ENCODE measurements around the gene CPXM2. TPM values are rescaled to one million over a fixed set of nuclear protein-coding genes. Genes with fewer than 3 reads are reported as not detected.

Gene CPXM2
- total and polyA plus RNA-seq, 10 of the 15 experiments (the other 5 are each of a cell fraction or from before 2014, with no cell fraction given) = 0.08 to 1.1 (median 0.58) TPM

DNA sequence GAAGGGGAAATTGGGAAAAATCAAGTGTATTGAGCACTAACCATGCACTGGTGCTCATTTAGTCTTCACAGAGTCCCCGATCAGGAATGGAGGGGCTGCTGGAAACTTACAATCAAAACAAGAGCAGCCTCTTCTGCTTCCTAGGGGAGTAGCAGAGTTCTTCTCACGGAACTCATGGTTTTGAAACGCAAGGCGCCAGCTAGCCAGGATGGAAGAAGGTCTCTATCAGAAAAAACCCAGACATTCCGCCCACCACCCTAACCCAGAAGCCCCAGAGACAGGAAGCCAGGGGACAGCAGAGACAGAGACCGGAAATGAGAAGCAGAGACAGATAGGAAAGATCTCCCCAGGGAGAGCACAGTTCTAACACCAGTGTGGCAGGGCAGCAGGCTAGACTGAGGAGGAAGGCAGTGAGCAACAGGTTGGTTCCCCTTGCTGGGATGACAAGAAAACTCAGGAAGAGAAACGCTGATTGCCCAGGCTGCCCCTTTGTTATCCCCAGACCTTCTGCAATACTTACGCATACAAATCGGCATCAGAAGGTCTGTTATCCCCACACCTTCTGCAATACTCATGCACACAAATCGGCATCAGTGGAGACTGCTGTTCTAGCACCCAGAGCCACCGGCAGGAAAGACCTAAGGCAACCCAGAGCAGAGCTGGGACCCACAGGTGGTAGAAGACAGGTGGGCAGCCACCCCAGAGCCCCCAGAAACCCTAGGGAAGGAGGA lies 99.2 kb downstream of the CPXM2 start (continued):
- TF ChIP-seq, protein P1, sequence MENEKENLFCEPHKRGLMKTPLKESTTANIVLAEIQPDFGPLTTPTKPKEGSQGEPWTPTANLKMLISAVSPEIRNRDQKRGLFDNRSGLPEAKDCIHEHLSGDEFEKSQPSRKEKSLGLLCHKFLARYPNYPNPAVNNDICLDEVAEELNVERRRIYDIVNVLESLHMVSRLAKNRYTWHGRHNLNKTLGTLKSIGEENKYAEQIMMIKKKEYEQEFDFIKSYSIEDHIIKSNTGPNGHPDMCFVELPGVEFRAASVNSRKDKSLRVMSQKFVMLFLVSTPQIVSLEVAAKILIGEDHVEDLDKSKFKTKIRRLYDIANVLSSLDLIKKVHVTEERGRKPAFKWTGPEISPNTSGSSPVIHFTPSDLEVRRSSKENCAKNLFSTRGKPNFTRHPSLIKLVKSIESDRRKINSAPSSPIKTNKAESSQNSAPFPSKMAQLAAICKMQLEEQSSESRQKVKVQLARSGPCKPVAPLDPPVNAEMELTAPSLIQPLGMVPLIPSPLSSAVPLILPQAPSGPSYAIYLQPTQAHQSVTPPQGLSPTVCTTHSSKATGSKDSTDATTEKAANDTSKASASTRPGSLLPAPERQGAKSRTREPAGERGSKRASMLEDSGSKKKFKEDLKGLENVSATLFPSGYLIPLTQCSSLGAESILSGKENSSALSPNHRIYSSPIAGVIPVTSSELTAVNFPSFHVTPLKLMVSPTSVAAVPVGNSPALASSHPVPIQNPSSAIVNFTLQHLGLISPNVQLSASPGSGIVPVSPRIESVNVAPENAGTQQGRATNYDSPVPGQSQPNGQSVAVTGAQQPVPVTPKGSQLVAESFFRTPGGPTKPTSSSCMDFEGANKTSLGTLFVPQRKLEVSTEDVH (IDR thresholded peaks at IDR 0.05; ENCODE audit: low read depth, partially characterized antibody) = no peak
- TF ChIP-seq PAX5 (IDR thresholded peaks at IDR 0.05; ENCODE audit: borderline replicate concordance, low read depth, low read length) (no peak), PAX8 (IDR thresholded peaks at IDR 0.05) (no peak), NFIC (IDR thresholded peaks at IDR 0.05; ENCODE audit: low read depth, low read length) (no peak), ZNF274 (IDR thresholded peaks at IDR 0.05; ENCODE audit: insufficient read depth, insufficient read length) (no peak), GATAD2B (conservative IDR thresholded peaks at IDR 0.05; ENCODE audit: low read depth) (no peak), POLR2A (IDR thresholded peaks at IDR 0.05; ENCODE audit: low read depth, low read length) (no peak), CHD4 (IDR thresholded peaks at IDR 0.05) (no peak), FOXK2 (IDR thresholded peaks at IDR 0.05) (no peak), NBN (IDR thresholded peaks at IDR 0.05) (no peak), ESRRA (IDR thresholded peaks at IDR 0.05; ENCODE audit: low read length) (no peak), RCOR1 (conservative IDR thresholded peaks at IDR 0.05; ENCODE audit: low read depth, low read length) (no peak)
- TF ChIP-seq, protein P2, sequence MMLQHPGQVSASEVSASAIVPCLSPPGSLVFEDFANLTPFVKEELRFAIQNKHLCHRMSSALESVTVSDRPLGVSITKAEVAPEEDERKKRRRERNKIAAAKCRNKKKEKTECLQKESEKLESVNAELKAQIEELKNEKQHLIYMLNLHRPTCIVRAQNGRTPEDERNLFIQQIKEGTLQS (IDR thresholded peaks at IDR 0.05; ENCODE audit: borderline replicate concordance, extremely low read depth, low read depth, low read length) = no peak
- TF ChIP-seq, protein P3, sequence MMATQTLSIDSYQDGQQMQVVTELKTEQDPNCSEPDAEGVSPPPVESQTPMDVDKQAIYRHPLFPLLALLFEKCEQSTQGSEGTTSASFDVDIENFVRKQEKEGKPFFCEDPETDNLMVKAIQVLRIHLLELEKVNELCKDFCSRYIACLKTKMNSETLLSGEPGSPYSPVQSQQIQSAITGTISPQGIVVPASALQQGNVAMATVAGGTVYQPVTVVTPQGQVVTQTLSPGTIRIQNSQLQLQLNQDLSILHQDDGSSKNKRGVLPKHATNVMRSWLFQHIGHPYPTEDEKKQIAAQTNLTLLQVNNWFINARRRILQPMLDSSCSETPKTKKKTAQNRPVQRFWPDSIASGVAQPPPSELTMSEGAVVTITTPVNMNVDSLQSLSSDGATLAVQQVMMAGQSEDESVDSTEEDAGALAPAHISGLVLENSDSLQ (IDR thresholded peaks at IDR 0.05) = no peak
- TF ChIP-seq, protein P4, sequence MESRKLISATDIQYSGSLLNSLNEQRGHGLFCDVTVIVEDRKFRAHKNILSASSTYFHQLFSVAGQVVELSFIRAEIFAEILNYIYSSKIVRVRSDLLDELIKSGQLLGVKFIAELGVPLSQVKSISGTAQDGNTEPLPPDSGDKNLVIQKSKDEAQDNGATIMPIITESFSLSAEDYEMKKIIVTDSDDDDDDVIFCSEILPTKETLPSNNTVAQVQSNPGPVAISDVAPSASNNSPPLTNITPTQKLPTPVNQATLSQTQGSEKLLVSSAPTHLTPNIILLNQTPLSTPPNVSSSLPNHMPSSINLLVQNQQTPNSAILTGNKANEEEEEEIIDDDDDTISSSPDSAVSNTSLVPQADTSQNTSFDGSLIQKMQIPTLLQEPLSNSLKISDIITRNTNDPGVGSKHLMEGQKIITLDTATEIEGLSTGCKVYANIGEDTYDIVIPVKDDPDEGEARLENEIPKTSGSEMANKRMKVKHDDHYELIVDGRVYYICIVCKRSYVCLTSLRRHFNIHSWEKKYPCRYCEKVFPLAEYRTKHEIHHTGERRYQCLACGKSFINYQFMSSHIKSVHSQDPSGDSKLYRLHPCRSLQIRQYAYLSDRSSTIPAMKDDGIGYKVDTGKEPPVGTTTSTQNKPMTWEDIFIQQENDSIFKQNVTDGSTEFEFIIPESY (IDR thresholded peaks at IDR 0.05) = no peak
- TF ChIP-seq, protein P5, sequence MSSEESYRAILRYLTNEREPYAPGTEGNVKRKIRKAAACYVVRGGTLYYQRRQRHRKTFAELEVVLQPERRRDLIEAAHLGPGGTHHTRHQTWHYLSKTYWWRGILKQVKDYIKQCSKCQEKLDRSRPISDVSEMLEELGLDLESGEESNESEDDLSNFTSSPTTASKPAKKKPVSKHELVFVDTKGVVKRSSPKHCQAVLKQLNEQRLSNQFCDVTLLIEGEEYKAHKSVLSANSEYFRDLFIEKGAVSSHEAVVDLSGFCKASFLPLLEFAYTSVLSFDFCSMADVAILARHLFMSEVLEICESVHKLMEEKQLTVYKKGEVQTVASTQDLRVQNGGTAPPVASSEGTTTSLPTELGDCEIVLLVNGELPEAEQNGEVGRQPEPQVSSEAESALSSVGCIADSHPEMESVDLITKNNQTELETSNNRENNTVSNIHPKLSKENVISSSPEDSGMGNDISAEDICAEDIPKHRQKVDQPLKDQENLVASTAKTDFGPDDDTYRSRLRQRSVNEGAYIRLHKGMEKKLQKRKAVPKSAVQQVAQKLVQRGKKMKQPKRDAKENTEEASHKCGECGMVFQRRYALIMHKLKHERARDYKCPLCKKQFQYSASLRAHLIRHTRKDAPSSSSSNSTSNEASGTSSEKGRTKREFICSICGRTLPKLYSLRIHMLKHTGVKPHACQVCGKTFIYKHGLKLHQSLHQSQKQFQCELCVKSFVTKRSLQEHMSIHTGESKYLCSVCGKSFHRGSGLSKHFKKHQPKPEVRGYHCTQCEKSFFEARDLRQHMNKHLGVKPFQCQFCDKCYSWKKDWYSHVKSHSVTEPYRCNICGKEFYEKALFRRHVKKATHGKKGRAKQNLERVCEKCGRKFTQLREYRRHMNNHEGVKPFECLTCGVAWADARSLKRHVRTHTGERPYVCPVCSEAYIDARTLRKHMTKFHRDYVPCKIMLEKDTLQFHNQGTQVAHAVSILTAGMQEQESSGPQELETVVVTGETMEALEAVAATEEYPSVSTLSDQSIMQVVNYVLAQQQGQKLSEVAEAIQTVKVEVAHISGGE (CRISPR knock-in tag; IDR thresholded peaks at IDR 0.05) = no peak
